SU-DHL-6 (cell line): Measurements from ENCODE around the gene TEAD1.

Source experiments
- CTCF ChIP-seq: fragments of 200-600 bp; sonication (generic); IDR thresholded peaks from one replicate; pipeline ENCODE4 v1.5.1; 2017; ENCODE audit warnings: antibody characterized with exemption, mild to moderate bottlenecking, low read length, moderate library complexity; ENCODE audit not compliant: insufficient read depth, poor library complexity, severe bottlenecking
- EZH2phosphoT487 ChIP-seq: fragments of 200-600 bp; sonication (generic), shearing (Covaris generic); conservative IDR thresholded peaks from 2 replicates; pipeline ENCODE4 v1.6.1; 2018; ENCODE audit warnings: mild to moderate bottlenecking, antibody characterized with exemption, low read length, moderate library complexity, mixed read lengths

GRCh38 chr11:12868315-12869073 is 194.3 kb downstream of the TEAD1 start:
- TF ChIP-seq CTCF (no peak), EZH2phosphoT487 (no peak)
